Hepatic stellate cell (primary cell): Measurements from ENCODE around the gene ARHGAP22.

ENCODE experiments used
- DNase-seq: peaks from one replicate; pipeline ENCODE4 v3.0.0; 2011; ENCODE audit warnings: low spot score

Gene ARHGAP22

DNA sequence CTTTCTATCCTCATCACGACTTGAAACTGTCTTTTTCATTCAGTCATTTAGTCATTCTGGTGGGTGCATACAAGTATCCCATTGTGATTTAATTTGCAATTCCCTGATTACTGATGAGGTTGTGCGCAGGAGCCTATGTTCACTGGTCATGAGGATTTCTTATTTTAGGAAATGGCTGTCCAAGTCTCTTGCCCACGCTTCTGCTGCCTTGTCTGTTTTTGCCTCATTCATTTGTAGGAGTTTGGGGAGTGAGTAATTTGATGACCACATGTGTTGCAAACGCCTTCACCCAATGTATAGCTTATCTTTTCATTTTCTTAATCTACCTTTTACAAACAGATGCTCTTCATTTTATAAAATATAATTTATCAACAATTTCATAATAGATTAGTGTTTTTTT, 127.3 kb downstream of the ARHGAP22 start:
- no peak for DNase-seq

DNA sequence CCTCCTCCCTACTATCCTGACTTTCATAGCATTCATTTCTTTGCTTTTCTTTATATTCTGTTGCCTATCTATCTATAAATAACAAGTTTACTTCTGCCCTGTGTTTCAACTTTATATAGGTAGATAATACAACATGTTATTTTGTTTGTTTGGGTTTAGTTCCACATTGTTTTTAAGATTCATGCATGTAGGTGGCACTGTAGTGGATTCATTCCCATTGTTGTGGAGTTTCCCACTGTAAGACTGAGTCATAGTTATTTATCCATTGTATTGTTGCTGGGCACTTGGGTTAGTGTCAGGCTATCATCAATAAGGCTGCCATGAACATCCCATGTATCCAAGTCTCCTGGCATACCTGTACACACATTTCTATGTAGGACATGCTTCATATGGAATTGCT, 127.7 kb downstream of the ARHGAP22 start:
- DNase-seq = no peak

DNA sequence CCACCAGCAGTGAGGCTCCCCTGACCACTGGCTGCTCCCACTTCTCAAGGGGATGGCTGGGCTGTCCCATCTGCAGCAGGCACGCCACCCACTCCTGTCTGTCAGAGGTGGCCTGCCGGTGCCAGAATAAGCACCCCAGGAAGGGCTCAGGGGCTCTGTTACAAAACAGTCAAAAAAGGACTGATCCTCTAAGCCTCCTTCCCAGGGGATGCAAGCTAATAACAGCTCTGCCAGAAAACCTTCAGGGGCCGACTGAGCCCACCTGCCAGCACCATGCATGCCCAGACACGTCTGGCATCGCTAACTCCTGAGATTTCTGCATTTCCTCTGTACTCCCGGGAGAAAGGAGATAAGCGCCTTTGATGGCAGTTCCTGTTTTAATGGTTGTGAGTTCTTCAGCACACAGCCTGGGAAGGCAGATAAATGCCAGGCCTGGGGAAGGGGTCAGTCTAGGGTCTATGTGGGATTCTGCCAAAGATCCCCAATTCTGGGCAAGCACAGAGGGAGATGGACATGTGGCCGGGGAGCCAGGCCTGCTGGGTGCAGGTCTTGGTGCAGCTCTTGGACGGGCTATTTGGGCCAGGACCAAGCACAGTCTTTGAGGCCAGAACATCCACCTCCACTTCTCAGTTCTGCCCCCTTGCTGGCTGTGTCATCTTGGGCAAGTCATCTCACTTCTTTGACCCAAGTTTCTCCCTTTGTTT, 128.4 kb downstream of the ARHGAP22 start:
- no peak for DNase-seq

DNA sequence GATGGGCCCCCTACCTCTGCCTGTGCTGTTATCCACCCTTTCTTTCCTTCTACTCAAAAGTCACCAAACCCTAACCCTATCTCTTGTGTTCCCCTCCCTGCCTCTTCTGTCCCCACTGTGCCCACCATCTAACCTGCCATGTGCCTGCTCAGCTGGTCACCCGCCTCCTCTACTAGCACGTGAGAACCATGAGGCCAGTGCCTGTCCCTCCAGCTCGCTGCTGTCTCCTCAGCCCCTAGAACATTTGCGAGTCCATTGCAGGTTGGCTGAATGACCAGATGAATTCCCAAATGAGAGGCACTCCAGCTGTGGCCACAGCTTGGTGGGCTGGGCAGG, 129.0 kb downstream of the ARHGAP22 start:
- DNase-seq = no peak

DNA sequence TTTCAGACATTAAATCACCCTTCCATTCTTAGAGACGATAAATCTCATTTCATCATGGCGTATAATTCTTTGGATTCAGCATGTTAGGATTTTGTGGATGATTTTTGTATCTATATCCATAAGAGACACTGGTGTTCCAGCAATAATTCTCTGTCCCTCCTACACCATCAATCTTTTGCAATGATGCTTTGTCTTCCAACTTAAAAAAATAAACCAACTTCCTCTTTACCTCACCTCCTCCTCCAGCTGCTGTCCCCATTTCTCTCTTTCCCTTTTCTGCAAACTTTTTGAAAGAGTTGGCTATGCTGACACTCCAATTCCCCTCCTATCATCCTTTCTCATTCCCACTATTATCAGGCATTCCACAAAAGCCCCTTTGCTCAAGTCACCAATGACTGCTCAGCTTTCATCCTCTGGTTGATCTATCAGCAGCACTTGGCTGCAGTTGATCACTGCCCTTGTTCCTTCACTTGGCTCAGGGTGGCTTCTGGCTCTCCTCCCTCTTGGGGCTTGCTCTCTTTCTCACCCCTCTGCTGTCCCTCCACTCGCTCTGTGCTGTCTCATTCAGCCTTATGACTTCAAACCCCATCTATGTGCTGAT, 130.0 kb downstream of the ARHGAP22 start:
- no peak for DNase-seq

DNA sequence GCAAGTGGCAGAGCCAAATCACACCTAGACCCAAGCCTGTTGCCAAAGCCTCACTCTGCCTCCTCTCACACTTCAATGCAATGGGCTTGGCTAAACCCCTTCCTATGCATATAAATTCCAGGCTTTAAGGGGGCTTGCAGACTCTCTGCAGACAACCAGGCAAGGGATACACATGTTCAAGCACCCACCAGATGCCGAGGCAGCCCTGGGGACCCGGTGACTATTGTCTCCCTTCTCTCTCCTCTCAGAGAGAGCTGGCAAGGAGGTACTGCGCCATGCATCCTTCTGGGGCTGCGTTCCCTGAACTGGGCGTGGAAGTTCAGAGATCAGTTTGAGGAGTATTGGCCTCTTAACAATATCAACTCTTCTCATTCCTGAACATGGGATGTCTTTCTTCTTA, 131.2 kb downstream of the ARHGAP22 start:
- DNase-seq = no peak

DNA sequence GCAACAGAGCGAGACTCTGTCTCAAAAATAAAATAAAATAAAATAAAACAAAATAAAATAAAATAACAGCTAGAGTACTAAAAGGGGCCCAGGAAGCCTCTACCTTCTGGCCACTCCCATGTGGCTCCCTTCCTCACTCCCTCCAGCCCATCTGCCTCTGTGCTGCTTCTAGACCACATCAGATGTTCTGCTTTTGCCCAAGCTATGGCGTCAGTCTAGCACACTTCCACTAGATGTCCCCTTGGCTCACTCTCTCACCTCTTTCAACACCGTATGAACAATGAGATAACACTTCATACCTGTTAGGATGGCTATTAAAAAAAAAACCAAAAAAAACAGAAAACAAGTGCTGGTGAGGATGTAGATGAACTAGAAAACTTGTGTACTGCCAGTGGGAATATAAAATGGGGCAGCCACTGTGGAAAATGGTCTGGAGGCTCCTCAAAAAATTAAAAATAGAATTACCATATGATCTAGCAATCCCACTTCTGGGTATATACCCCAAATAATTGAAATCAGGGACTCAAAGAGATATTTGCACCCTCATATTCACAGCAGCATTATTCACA, 132.3 kb downstream of the ARHGAP22 start:
- DNase-seq = no peak

DNA sequence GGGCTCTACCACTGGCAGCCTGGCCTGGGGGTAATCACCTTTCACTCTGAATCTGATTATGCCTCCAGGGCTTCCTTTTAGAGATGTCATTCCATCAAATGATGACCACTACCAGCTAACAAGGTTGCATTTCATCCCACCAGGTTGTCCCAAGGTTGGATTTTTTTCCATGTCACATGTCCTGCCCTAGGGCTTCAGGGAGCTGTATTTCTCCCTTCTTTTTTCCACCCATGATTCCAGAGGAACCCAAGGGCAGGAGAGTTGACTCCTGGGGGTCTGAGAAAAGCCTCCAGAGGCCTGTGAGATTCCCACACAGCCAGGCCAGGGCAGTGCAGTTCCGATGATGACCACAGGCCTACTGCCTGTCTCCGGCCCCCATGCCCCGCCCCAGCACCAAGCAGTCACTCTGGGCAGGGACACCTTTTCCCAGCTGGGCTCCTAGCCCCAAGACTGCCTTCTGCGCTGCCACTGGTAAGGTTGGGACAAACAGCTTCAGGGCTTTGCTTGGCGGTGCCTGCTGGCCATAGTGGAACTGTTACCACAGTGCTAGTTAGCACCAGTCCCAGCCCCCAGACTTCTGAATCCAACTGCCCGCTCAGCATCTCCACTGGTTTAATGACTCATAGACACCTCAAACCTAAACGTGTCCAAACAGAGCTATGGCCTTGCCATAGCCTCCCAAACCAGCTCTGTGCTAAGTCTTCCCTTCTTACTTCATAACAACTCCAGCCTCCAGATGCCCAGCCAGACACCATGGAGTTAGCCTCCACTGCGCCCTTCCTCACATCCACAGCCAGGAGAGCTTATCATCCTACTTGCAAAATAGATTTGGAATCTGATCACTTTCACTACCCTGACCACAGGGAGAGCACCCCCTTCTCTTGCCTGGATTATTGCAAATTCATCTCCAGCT, 133.7 kb downstream of the ARHGAP22 start:
- DNase-seq = no peak

DNA sequence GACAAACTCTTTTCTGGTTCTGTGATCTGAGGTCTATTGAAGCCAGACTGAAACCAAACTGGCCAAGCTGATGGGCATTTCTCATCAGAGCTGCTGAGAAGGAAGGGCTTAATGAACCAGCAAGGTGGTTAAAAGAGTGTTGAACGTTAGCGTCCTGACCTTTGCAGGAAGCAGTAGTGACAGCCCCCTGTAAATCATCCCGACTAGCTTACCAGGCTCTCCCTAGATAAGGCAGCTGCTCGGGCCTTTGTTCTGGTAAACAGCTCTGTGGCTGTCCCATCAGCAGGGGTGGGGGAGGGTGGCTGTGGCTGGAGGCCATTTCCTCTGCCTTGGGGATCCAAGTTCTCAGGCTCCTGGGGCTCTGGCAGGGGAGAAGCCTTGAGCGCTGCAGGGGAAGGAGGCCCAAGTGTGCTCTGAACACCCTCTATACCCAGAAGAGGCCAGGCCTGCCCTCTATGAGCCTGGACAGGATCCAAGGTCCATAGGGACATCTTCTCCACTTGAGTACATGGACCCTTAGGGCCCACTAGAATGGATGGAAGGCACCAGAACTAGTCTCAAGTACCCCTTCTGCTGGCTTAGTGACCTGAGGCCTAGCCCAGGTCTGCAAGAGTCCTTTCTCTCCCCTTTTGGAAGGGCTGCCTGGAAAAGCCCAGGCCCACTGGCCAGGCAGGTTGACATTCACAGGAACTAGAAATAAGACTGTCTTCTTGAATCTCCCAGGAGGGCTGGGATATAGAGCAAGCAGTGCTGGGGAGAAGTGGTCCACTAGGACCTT, 134.6 kb downstream of the ARHGAP22 start:
- no peak for DNase-seq

DNA sequence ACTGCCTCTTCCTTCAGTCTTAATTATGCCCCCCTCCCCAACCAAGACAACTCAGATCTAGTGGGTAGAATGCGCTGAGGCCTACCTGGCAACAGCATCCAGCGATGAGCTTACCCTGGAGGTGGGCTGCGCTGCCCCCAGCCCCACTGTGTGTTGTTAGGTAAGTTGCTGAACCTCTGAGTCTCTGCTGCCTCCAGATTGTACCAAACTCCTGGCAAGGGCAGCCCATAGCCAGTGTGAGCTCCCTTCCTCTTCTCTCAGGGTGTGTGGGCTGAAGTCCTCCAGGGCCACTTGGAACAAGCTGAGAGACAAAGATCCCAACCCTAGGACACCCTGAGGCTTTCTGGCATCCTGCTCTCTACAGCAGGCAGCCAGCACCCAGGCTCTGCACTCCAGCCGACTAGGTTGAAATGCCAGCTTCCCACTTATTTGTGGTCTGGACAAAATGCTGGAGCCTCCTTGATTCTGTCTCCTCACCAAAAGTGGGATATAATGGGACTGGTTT, 135.3 kb downstream of the ARHGAP22 start:
- DNase-seq = no peak

DNA sequence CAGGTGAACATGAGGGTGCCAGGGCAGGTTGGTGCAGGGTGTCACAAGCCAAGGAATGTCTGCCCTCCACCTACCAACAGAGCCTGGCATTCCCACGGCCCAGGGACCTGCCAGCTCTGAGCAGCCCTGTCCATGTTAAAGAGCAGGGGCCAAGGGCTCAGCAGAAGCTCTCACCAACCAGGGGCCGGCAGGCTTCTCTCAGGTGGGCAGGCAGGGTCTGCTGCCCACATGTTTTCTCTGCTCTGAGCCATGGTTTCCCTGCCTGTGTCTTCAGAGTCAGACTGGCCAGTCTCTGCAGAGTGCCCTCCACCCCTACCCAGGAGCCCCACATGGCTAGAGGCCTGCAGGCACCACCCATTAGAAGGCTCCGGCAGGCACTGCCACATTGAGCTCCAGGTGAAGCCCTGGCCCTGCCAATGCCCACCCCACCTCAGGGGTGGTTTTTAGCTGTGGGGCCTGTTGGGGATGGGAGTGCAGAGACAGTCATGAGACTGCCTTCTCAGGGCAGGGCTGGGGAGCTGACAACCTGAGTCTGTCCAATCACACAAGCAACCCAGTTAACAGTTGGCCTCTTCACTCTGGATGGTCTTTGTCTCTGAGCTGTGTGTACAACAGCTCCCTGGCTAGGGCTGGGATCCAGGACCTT, 135.9 kb downstream of the ARHGAP22 start:
- DNase-seq = no peak

DNA sequence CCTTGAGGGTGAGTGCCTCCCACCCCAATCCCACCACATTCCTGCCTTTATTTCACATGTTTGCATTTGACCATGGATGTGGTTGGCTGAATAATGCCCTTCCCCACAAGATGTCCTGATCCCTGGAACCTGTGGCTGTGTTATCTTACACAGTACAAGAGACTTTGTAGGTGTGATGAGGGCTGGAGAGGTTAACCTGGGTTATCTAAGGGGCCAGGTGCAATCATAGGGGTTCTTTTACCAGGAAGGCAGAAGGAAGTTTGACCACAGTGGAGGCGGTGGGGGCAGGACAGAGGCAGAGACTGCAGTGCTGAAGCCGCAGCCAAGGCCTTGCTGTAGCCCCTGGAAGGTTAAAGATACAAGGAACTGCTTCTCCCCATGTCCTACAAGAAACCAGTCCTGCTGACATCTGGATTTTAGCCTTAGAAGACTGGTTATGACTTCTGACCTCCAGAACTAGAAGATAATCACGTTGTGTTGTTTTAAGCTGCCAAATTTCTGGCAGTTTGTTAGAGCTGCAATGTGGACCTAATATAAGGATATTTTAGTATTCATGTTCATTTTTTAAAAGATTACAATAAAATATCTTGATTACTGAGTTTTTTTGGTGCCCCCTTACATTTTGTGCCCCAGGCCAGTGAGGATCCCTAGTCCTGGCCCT, 136.6 kb downstream of the ARHGAP22 start:
- no peak for DNase-seq

DNA sequence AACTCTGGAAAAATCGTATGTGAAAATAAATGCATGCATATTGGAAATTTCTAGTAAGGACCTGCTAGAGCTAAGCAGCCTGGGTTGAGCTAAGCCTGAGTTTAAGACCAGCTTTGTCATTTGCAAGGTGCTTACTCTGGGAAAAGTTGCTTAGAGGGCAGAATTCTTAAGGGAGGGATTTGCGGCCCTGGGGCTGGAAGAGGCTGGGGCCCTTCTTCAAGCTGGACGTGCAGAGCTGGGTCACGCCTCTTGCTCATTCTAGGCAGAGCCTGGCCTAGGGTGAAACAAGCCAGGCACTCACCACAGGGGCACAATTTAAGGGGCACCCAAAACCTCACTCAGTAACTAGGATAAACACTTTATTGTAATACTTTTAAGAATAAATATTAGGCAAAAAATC, 137.2 kb downstream of the ARHGAP22 start:
- DNase-seq = no peak

DNA sequence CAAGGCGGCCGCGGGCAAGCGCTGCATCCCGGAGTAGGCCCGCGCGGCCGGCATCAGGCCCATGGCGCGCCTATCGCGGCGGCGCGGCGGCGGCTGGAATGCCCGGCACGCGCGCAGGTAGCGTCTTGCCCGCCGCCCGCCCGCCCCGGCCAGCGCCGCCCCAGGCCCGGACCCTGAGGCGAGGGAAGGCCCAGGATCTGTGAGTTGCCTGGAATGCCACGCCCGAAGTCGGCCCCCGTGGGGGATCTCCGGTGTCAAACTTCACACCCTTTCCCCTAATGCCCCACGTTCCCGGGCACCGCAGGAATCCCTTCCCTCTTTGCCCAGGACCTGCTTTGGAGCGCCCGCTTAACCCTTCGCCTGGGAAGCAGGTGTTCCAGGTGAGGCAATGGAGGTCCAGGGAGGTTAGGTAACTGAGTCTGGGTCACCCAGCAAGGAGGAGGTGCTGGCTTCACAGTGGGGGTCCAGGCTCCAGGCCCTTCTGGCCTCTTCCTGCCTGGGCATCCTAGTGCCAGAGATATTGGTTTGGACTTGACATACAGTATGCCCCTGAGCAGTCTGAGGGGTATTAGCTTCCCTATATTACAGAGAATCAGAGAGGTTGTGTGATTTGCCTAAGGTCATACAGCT, 138.1 kb downstream of the ARHGAP22 start:
- DNase-seq = no peak

DNA sequence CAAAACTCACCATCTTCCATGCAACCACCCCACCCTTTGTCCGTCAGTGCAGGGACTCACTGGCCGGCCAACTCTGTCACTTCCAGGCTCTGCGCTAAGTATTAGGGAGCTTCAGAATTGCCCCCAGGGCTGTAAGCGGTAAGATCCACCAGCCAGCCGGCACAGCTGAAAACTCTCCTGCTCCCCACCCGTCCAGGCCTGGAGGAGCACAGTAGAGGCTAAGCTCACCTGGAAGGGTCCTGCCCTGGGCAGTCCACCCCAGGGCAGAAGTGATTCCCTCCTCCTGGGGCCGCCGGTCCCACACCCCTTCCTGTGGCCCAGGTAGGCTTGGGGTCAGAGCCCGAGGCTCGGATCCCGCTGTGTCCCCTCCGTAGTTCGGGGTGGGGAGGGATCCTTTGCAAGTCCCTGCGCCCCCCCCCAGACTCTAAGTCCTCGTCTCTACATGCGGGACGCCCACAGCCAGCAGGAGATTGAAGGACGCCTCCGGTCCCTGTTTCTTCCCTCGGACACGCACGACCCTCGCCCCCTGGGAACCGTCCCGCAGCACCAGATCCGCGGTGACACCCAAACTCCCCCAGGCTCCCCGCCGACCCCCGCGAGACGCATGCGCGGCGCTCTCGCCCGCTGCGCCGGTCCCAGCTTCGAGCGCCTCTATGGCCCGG, 138.9 kb downstream of the ARHGAP22 start:
- DNase-seq = no peak

DNA sequence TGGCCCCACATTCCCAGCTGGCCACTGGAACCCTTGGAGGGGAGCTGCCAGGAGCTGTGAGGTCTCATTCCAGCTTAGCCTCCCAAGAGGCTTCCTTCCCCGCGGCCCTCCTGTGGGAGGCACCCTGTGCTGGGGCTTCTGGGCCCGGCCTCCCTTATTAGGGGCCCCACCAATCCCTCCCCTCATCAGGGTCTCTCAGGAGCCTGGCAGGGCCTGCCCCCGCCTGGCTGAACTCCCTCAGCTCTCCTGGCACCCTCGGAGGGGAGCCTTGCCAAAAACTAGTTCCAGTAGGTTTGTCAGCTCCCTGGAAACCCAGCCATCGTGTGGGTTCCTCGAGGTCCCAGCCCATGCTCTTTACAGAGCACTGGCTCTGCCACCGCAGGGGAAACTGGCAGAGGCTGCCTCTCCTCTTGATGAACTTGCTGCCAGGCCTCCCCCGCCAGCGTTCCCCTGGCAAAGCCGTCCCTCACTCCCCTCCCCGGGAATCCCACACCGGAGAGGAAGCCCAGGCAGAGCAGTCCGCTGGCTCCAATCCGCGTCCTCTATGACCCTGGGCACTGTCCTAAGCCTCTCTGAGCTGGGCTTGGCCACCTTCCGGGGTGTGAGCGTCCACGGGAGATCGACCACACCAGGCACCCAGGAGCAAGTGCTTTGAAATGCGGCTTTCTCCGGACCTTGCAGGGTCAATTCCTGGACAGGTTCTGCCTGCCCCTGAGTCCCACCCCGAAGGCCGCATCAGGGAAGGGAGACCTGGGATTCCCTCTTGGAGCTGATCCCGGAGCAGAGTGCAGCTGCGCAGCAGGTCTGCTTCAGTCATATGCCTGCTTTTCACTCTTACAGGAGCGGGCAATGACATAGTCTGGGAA, 139.8 kb downstream of the ARHGAP22 start:
- no peak for DNase-seq

DNA sequence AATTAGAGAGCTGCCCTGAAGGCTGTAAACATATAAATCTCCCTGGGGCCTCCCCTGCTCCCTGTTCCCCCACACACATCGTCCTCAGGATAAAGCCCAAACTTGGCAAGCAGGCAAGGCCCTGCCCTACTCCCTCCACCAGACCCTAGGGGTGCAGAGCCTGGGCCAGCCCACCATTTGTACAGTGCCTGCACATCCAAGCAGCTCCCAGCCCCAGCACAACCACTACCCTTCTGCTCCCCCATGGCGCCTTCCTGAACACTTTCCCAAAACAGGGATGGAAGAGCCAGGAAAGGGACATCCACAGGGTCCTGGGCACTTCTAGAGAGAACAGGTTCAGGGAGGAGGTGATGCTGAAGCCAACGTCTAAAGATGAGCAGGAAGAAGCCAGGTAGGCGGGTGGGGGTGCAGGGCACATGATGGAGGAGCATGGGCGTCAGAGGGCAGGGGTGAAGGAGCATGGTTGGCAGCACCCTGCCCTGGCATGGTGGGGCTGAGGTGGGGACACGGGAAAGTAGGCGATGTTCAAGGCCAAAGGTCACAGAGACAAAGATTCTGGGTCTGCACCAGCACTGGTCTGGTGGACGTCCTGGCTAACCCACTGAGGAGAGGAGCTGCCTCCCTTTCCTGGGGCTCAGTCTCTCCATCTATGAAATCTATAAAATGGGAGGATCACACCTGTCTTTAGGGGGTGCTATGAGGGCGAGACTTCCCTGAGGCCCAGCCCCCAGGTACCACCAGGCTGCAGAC, 140.6 kb downstream of the ARHGAP22 start:
- no peak for DNase-seq
